Sigmoid colon (tissue), 4 donors: ENCODE results near the gene FERMT2.

ENCODE experiments used
- POLR2A ChIP-seq, 2 donors: fragments of 450-650 bp; IDR thresholded peaks; one replicate each; pipeline ENCODE4 v1.6.1; 2016; ENCODE audit warnings: antibody characterized with exemption in 2 of 2, mild to moderate bottlenecking in 2 of 2, moderate library complexity in 2 of 2
- POLR2AphosphoS5 ChIP-seq, 4 donors: sonication (generic); formaldehyde crosslinking; IDR thresholded peaks; one replicate each; pipeline ENCODE4 v1.6.1; 2017; ENCODE audit warnings: antibody characterized with exemption in 4 of 4
- TF ChIP-seq, protein P1 (sequence below), 4 experiments: fragments of 450-650 bp in 3 of 4; fragments of 200-600 bp in 1 of 4; IDR thresholded peaks; one replicate each; pipeline ENCODE4 v1.5.1; 2016 to 2019; ENCODE audit warnings: antibody characterized with exemption in 4 of 4, mild to moderate bottlenecking in 3 of 4, moderate library complexity in 2 of 4

GRCh38 chr14:52998376-52999015 is 47.6 kb upstream of the FERMT2 start:
- TF ChIP-seq POLR2AphosphoS5 (IDR thresholded peaks at IDR 0.05) (no peak), POLR2A (IDR thresholded peaks at IDR 0.05) (no peak)
- TF ChIP-seq, protein P1, sequence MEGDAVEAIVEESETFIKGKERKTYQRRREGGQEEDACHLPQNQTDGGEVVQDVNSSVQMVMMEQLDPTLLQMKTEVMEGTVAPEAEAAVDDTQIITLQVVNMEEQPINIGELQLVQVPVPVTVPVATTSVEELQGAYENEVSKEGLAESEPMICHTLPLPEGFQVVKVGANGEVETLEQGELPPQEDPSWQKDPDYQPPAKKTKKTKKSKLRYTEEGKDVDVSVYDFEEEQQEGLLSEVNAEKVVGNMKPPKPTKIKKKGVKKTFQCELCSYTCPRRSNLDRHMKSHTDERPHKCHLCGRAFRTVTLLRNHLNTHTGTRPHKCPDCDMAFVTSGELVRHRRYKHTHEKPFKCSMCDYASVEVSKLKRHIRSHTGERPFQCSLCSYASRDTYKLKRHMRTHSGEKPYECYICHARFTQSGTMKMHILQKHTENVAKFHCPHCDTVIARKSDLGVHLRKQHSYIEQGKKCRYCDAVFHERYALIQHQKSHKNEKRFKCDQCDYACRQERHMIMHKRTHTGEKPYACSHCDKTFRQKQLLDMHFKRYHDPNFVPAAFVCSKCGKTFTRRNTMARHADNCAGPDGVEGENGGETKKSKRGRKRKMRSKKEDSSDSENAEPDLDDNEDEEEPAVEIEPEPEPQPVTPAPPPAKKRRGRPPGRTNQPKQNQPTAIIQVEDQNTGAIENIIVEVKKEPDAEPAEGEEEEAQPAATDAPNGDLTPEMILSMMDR (IDR thresholded peaks at IDR 0.05), result no peak
